ENCODE results near the gene DOK7.

The DOK7 gene

GRCh38 chr4:3464911-3465697, 2.0 kb downstream of the DOK7 start:
- no peak for DNase-seq

- DNase-seq = no peak
These were observed 2.9 kb downstream of the DOK7 start for GRCh38 chr4:3465698-3466671.

- DNase-seq = no peak
These were observed 3.8 kb downstream of the DOK7 start for GRCh38 chr4:3466691-3467600.

GRCh38 chr4:3467601-3468031, 4.5 kb downstream of the DOK7 start:
- DNase-seq = no peak

- no peak for DNase-seq
These were observed 5.0 kb downstream of the DOK7 start for GRCh38 chr4:3468154-3468553.

- DNase-seq = no peak
These were observed 5.7 kb downstream of the DOK7 start for GRCh38 chr4:3468804-3469203.

GRCh38 chr4:3469386-3470243, 6.5 kb downstream of the DOK7 start:
- no peak for DNase-seq

- DNase-seq = no peak
These were observed 7.4 kb downstream of the DOK7 start for GRCh38 chr4:3470244-3471097.

GRCh38 chr4:3471098-3471760, 8.1 kb downstream of the DOK7 start:
- DNase-seq = no peak

GRCh38 chr4:3471886-3472285, 8.8 kb downstream of the DOK7 start:
- no peak for DNase-seq

GRCh38 chr4:3472411-3473141, 9.5 kb downstream of the DOK7 start:
- no peak for DNase-seq

GRCh38 chr4:3473181-3473950, 10.3 kb downstream of the DOK7 start:
- no peak for DNase-seq

- DNase-seq = no peak
These were observed 11.1 kb downstream of the DOK7 start for GRCh38 chr4:3473996-3474765.

- no peak for DNase-seq
These were observed 12.1 kb downstream of the DOK7 start for GRCh38 chr4:3475041-3475712.

- DNase-seq = no peak
These were observed 12.7 kb downstream of the DOK7 start for GRCh38 chr4:3475713-3476260.

GRCh38 chr4:3476341-3476747, 13.2 kb downstream of the DOK7 start:
- DNase-seq = no peak

All from NCI-H510A treated with DMSO at 0.1 percent for 48 hours (cell line).